NCI-H2029 (cell line): ENCODE results near the gene NHSL2.

Experiments
- DNase-seq: peaks from one replicate; lab custom pipeline; 2025; lab: John Stamatoyannopoulos, UW

Gene NHSL2

GRCh38 chrX:71991164-71991563 is 80.5 kb downstream of the NHSL2 start:
- no peak for DNase-seq

DNA sequence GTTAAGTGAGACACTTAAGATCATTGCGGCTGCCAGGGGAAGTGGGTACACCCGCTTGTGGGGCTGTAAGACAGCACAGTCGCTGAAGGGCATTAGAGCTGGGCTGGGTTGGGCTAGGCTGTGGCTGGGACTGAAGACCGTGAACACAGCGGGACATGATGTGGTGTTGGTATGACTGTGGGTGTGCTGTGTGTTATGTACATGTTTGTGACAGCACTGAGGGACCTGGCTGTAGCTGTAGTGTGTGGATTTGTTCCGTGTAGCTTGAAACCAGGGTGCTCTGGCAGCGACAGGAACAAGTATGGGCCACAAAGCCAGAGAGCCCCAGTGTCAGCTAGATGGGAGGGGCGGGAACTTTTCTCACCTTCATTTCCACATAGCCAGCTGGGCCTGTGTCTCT is 82.1 kb downstream of the NHSL2 start:
- no peak for DNase-seq

GRCh38 chrX:71993371-71993770 is 82.7 kb downstream of the NHSL2 start:
- DNase-seq = no peak

DNA sequence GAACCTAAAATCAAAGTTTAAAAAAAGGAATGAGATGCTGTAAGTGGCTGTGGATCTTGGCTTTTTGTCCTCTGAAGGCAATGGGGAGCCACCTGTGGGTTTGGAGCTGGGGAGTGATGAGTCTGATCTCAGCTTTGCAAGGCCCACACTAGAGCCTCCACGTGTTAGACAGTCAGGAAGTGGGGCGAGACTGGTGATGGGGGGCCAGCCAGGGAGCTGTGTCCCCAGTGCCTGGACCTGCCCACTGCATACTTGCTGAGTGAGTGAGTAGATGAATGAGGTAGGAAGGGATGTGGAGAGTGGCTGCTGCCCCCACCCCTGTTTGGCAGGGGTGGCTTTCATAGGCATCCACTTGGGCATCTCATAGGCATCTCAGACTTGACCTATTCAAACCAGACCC is 84.0 kb downstream of the NHSL2 start:
- no peak for DNase-seq

DNA sequence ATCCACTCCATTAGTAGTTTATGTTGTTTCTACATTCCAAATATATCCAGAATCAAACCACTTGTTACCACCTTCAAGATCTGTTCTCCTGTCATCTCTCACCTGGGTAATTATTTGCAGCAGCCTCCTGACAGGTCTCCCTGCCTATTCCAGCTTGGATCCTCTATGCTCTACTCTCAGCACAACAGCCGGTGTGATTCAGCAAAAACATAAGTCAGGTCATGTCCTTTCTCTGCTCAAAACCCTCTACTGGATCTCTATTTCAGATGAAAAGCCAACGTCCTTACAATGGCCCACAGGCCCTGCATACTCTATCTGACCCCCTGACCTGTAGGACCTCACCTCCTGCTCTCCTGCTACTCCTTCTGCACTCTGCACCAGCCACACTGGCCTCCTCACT is 84.5 kb downstream of the NHSL2 start:
- DNase-seq = no peak

DNA sequence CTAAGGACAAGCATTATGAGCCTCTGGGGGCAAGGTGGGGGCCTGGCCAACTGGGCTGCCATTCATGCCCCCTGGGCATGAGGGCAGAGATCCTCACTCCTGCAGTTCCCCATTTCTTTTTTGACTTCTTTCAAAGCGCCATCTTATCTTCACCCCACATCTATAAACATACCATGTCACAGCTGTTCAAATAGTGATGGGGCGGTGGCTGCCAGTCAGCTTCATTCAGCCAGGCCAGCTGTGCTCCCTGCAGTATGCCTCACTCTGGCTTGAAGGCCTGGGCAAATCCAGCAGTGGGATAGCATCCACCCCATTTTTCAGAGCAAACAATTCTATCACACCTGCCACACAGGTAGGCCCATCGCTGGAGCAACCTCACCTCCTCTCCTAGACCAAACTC is 85.5 kb downstream of the NHSL2 start:
- no peak for DNase-seq

- no peak for DNase-seq
Observed at GRCh38 chrX:71996826-71997225, 86.2 kb downstream of the NHSL2 start.

DNA sequence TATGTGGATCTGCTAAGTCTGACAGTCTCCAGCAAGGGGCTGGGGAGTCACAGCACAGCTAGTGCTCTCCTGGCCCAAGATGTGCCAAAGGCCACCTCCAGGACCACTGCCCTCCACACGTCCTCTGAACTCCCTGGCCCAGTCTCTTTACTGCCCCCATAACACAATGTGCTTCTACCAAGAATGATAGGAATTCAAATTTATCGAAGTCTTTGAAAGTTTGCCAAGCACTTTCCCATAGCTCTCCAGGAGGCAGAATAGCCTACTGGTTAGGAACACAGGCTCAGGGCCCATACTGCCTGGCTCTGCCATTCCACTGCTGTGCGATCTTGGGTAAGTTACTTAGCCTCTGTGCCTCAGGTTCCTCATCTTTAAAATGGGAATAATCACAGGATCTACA is 86.7 kb downstream of the NHSL2 start:
- no peak for DNase-seq

DNA sequence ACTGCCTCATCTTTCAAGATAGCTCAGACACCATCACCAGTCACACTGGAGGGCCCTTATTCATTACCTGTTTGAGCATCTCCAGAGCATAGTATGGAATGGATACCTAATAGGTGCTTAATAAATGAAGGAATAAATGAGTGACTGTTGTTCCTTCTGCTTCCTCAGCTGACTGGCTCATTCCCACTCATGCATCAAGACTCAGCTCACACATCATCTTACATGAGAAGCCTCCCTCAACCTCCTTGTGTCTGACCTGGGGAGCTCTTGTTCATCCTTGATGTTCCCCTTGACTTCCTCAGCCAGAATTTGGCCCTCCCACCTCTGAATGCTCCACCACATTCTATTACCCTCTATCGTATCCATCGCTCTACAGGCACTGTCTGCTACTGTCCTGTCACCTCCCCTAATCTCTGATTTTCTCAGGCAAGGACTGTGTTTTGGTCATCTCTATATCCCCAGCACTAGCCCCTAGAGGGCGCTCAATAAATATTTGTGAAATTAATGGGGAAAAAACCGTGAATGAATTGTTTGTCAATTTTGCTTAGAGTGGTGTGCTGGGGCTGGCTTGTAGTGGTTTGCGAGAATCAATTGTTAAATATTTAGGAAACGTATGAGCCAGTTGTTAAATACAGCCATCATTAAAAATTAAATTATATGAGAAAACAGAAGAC is 88.3 kb downstream of the NHSL2 start:
- no peak for DNase-seq

- no peak for DNase-seq
Observed at GRCh38 chrX:71999535-71999934, 88.9 kb downstream of the NHSL2 start.

- DNase-seq = no peak
Observed at GRCh38 chrX:72001471-72001870, 90.8 kb downstream of the NHSL2 start.

DNA sequence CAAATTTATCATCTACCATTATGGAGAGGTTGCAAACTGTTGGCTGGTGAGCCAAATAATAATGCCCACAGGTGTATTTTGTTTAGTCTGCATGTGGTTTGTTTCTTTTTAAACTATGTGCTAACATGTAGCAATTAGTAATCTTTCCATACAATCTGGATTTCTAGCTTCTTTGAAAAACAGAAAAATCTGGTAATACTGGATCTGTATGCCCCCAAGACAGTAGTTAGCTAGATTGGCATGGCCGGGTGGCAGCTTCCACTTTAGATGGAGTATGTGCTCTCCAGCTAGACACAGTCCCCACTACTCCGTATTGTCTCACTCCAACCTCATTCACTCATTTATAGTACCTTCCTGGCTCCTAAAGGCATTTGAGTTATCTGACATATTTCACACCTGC is 91.3 kb downstream of the NHSL2 start:
- DNase-seq = no peak

- DNase-seq = no peak
Observed at GRCh38 chrX:72002875-72003274, 92.2 kb downstream of the NHSL2 start.

GRCh38 chrX:72003811-72004750 is 93.4 kb downstream of the NHSL2 start:
- no peak for DNase-seq

GRCh38 chrX:72005046-72005445 is 94.4 kb downstream of the NHSL2 start:
- DNase-seq = no peak

DNA sequence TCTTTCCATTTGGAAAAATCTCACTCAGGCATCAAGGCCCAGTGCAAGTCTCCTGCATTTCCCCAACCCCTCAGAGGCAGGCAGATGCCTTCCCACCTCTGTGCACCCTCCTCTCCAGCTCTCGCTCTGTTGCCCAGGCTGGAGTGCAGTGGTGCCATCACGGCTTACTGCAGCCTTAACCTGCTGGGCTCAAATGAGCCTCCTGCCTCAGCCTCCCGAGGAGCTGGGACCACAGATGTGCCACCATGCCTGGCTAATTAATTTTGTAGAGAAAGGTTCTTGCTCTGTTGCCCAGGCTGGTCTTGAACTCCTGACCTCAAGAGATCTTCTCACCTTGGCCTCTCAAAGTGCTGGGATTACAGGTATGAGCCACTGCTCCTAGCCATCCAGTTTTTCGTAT is 95.8 kb downstream of the NHSL2 start:
- no peak for DNase-seq

DNA sequence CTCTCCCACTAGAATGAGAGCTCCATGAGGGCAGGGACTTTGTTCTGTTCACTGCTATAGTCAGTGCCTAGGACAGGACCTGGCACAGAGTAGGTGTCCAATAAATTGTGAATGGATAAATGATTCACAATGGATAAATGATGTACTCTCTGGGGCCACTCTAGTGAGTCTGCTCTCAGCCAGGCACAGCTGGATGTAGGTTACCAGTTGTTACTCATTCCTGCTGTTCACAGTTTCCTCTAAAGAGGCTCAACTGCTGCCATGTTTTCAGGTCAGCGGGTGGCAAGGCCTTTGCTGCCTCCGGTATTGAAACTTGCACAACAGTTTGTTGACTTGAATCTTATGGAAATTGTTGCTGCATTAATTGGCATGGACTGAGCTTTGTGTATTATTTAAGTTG is 99.1 kb downstream of the NHSL2 start:
- DNase-seq = no peak

DNA sequence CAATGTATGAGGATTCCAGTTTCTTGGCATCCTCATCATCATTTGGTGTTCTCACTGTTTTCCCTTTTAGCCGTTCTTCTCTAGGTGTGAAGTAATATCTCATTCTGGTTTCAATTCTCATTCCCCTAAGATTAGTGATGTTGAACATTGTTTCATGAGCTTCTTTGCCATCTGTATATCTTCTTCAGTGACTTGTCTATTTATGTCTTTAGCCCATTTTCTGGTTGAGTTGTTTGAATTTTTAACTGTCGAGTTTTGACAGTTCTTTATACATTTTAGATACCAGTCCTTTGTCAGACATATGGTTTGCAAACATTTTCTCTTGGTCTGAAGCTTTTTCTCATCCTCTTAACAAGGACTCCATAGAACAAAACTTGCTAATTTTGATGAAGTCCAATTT is 101.1 kb downstream of the NHSL2 start:
- DNase-seq = no peak

GRCh38 chrX:72015383-72015782 is 104.7 kb downstream of the NHSL2 start:
- no peak for DNase-seq

DNA sequence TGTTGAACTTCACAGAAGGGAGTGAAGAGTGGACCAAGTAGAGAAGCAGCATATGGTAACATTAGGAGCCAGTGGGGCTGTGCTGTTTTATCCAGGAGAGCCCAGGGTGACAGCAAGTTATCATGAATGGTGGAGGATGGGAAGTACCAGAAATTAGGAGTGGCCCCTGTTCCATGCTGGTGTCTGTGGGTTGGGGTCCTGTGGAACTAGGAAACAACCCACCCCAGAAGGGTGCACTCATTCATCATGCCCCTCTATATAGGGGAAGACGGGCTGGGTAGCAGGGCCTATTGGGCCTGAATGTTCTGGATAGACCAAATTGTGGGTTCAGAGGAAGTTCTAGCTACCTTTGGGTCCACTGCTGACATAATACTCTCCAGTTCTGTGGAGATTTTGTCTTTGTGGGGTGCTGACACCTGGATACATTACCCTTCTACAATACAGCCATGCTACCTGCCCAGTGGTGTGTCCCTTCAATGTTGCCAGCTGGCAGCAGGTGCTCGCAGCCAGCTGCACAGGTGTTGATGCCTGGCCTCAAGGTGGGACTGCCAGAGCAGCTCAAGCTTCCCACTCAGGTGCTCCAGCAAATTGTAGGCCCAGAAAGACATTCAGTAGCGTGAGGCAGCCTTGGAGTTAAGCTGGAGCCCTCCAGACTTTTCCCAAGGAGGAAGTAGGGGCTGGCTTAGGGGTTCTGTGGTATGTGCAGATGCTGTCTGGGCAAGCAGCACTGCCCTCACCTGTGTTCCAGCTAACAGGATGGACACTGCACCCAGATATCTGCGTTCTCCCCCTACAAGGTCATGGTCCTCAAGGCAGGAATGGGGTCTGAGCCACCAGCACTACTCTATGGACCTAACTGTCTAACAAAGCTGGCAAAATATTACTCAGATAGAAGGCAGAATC is 106.5 kb downstream of the NHSL2 start:
- no peak for DNase-seq

GRCh38 chrX:72018277-72019112 is 107.8 kb downstream of the NHSL2 start:
- peak; percentile 40 for DNase-seq

DNA sequence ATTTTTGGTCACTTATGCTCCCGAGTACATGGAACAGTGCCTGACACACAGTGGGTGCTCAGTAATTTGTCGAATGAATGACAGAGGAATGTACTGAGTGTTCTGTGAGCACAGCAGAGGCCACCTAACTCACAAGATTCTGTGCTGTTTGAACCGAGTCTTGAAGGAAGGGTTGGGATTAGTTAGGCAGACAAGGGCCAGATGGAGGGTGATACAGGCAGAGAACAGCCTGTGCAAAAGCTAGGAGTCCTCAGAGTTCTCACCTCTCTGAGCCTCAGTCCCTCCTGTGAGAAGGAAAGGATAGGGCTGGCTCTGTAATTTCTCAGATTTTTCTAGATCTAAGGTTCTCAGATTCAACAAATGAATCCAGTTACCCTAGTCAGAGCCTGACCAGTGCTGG is 108.8 kb downstream of the NHSL2 start:
- DNase-seq = no peak
